ENCODE measurements around the gene GSC2. TPM values are rescaled to one million over a fixed set of nuclear protein-coding genes. Genes with fewer than 3 reads are reported as not detected.

GSC2 gene
- total and polyA plus RNA-seq, 10 donors = not detected

DNA sequence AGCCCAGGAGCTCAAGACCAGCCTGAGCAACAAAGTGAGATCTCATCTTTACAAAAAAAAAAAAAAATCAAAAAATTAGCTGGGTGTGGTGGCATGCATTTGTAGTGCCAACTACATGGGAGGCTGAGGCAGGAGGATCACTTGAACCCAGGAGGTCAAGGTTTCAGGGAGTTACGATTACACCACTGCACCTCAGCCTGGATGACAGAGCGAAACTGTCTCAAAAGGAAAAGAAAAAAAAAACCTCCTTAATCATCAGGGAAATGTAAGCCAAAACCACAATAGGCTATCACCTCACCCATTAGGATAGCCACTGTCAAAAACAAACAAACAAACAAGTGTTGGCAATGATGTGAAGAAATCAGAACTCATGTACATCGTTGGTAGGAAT is 41.3 kb downstream of the GSC2 start:
- TF ChIP-seq, protein P1, sequence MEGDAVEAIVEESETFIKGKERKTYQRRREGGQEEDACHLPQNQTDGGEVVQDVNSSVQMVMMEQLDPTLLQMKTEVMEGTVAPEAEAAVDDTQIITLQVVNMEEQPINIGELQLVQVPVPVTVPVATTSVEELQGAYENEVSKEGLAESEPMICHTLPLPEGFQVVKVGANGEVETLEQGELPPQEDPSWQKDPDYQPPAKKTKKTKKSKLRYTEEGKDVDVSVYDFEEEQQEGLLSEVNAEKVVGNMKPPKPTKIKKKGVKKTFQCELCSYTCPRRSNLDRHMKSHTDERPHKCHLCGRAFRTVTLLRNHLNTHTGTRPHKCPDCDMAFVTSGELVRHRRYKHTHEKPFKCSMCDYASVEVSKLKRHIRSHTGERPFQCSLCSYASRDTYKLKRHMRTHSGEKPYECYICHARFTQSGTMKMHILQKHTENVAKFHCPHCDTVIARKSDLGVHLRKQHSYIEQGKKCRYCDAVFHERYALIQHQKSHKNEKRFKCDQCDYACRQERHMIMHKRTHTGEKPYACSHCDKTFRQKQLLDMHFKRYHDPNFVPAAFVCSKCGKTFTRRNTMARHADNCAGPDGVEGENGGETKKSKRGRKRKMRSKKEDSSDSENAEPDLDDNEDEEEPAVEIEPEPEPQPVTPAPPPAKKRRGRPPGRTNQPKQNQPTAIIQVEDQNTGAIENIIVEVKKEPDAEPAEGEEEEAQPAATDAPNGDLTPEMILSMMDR (IDR thresholded peaks at IDR 0.05 in 8 of 11, conservative IDR thresholded peaks at IDR 0.05 in 3 of 11) = no peak
- TF ChIP-seq POLR2A (IDR thresholded peaks at IDR 0.05) (no peak), POLR2AphosphoS5 (IDR thresholded peaks at IDR 0.05) (no peak)
- Histone ChIP-seq H3K9me3 (no peaks in the 10 kb centered on the region), H3K4me3 (peak overlapping the region in 1 of 8 donors; percentile 50), H3K4me1 (peaks cover 18 to 100% (median 63%) of the 10 kb centered on the region in 6 donors), H3K27ac (peak overlapping the region; percentile 75 to 95 (median 86)), H3K27me3 (replicated peaks in 1 of 7) (no peaks in the 10 kb centered on the region), H3K36me3 (peaks cover 0 to 6% (median 0%) of the 10 kb centered on the region in 6 donors)
- DNase-seq = no peak
- intact Hi-C loops (cut with DNase I; ENCODE audit: low total_unique reads) = loop anchor here (10.0 kb wide), 1 partner anchor 56 kb away; no protein-coding TSS in a partner anchor
- 38 to 84% (median 62%) methylated on average over 3 of the region's 3 CpGs for WGBS, 5 donors

DNA sequence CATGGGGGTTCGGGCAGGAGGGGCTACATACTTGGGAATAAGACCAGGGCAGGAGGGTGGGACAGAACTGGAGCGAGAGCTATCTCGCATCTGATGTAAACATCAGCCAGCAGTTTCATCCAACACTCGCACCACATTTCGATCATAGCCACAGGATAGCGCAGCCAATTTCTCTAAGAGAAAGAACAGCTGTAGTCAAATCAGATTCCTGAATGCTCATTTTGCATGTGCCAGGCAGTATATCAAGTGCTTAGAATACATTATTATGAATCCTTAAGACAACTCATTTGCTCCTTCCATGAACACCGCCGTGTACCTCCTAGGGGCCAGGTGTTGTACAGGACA is 42.4 kb downstream of the GSC2 start:
- no peak for DNase-seq
- peaks cover 18 to 91% (median 62%) of the 10 kb centered on the region in 6 donors for H3K4me1 ChIP-seq
- H3K36me3 ChIP-seq = peaks cover 0 to 6% (median 0%) of the 10 kb centered on the region in 6 donors
- H3K27ac ChIP-seq = peak overlapping the region in 3 of 8 donors; percentile 85 to 95 (median 91)
- H3K27me3 ChIP-seq (replicated peaks in 1 of 7) = no peaks in the 10 kb centered on the region
- intact Hi-C loops (cut with DNase I; ENCODE audit: low total_unique reads) = loop anchor here (10.0 kb wide), 1 partner anchor 57 kb away; no protein-coding TSS in a partner anchor
- no peaks in the 10 kb centered on the region for H3K9me3 ChIP-seq
- 95 to 98% (median 96%) methylated on average over 8 of the region's 8 CpGs for WGBS, 5 donors
- H3K4me3 ChIP-seq = no peak overlapping the region
- TF ChIP-seq POLR2A (IDR thresholded peaks at IDR 0.05) = no peak

DNA sequence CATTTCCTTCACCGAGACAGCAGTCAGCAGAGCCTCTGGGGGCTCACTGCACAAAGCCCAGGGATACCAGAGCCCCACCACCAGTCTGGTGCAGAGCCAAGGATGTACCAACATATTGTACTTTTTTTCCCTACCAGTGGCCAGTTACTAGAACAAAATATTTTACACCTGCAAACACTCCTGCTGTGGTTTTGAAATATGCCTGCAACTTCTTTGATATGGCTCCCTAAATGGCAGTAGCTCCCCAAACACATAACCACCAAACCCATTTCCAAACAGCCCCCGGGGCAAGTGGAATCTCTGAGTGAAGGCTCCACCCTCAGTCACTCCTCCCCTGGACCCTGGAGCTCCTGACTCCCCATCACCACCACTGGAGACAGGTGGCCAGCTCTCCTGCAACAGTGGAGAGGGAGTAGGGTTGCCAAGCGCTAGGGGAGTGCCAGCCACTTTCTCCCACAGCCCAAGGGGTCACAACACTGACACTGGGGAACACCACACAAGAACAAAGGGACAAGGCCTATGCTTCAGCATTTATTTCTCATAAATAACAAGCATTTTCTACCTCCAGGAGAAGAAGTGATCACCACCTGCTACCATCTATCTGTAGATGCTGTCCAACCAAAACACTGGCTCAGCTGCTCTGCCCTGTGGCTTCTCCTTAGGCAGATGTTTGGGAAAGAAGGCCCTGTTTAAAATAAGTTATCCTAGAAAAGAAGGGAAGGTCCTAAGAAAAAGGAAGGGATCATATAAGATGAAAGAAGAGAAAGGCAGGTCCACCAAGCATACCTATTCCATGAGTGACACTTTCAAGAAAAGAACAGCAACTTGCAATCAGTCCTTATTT is 43.0 kb downstream of the GSC2 start:
- Histone ChIP-seq H3K4me3 (no peak overlapping the region), H3K9me3 (no peaks in the 10 kb centered on the region), H3K27me3 (replicated peaks in 1 of 7) (no peaks in the 10 kb centered on the region), H3K36me3 (peaks cover 0 to 6% (median 0%) of the 10 kb centered on the region in 6 donors), H3K27ac (peak overlapping the region in 2 of 8 donors; percentile 30 to 95), H3K4me1 (peaks cover 18 to 86% (median 62%) of the 10 kb centered on the region in 6 donors)
- WGBS, 5 donors = 60 to 80% (median 71%) methylated on average over 2 to 3 of the region's 3 CpGs
- no peak for TF ChIP-seq POLR2AphosphoS5 (IDR thresholded peaks at IDR 0.05)
- TF ChIP-seq POLR2A (IDR thresholded peaks at IDR 0.05) = no peak
- TF ChIP-seq, protein P1 (IDR thresholded peaks at IDR 0.05 in 8 of 11, conservative IDR thresholded peaks at IDR 0.05 in 3 of 11) = no peak
- no peak for DNase-seq
- intact Hi-C loops (cut with DNase I; ENCODE audit: low total_unique reads) = loop anchor here (10.0 kb wide), 1 partner anchor 58 kb away; no protein-coding TSS in a partner anchor

DNA sequence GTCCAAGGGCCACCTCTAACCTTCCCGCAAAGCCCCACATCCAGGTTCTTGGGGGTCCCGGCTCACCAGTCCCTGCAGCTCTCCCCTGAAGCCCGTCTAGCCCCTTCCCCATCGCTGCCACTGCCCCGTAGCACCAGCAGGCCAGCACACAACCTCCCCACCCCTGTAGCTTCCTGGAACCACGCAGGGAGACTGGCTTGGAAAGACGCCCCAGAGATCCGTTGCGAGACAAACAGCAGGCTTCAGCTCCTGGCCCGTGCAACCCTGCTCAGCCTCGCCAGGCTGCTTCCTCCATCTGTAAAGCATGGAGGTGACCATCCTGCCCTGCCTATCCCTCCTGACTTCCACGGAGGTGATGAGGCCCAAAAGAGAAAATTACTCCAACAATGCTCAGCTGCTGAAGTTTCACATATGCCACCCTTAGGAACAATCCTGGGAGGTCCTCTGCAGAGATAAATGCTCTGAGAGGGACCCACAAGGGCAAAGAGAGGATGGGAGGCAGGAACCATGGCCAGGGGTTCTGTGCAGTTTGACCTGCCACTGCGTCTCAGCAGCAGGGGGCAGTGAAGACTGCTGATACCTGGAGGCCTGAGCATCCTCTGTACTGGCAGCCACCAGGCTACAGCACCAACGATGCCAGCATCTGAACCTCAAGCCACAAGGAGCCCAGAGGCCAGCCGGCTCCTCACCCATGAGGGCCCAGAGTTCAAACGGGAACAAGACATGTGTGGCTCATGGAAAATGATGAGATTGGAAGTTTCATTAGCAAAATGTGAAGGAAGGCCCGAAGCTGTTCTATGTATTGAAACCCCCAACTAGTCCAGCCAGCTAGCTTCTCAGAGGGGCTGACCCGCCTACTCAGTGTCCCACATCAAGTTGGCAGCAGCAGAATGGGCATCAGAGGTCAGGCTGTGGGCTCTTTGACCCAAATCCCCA is 44.0 kb downstream of the GSC2 start:
- Histone ChIP-seq H3K9me3 (no peaks in the 10 kb centered on the region), H3K4me3 (no peak overlapping the region), H3K27ac (peak overlapping the region in 2 of 8 donors; percentile 14 to 95), H3K27me3 (replicated peaks in 1 of 7) (no peaks in the 10 kb centered on the region), H3K4me1 (peaks cover 18 to 81% (median 55%) of the 10 kb centered on the region in 6 donors), H3K36me3 (peaks cover 0 to 14% (median 0%) of the 10 kb centered on the region in 6 donors)
- 65 to 81% (median 75%) methylated on average over 17 to 18 of the region's 18 CpGs for WGBS, 5 donors
- intact Hi-C loops (cut with DNase I; ENCODE audit: low total_unique reads) = loop anchor here (10.0 kb wide), 1 partner anchor 59 kb away; no protein-coding TSS in a partner anchor
- no peak for DNase-seq
- TF ChIP-seq POLR2A (IDR thresholded peaks at IDR 0.05) = no peak
- TF ChIP-seq, protein P1 (IDR thresholded peaks at IDR 0.05 in 8 of 11, conservative IDR thresholded peaks at IDR 0.05 in 3 of 11) = peak in 6 of 11 experiments; percentile 9 to 69 (median 48)
- peak in 1 of 3 donors; percentile 1 for TF ChIP-seq POLR2AphosphoS5 (IDR thresholded peaks at IDR 0.05)
